GM12892 (cell line): ENCODE measurements around the gene NACA.
"Not testable (repeated sequence)": the region's sequence is repeated elsewhere in the genome, so short reads cannot be mapped to it uniquely, and the experiment has no call there.

ENCODE experiments used
- POLR2A ChIP-seq: IDR thresholded peaks from 2 replicates; pipeline ENCODE4 v1.6.1; 2011; ENCODE audit warnings: low read depth, low read length, control low read depth
- POLR2AphosphoS5 ChIP-seq: IDR thresholded peaks from 2 replicates; pipeline ENCODE4 v1.6.1; 2011; ENCODE audit warnings: low read depth, low read length, control low read depth

DNA sequence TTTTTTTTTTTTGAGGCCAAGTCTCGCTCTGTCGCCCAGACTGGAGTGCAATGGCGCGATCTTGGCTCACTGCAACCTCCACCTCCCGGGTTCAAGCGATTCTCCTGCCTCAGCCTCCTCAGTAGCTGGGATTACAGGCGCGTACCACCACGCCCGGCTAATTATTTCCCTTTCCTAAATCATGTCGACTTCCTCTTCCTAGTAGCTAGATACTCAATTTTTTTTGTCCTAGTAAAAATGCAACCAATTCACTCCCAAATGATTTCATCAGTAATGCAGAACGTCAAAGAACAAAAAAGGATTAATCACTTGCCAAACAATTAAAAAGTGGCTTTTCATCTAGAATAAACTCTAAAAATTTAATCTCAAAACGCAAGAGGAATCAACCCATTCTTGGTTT lies 25.5 kb upstream of the NACA start:
- not testable (repeated sequence) for TF ChIP-seq POLR2AphosphoS5, POLR2A
